B cell (primary cell): ENCODE data around the gene TIAM2.

ENCODE experiments used
- EZH2 ChIP-seq: IDR thresholded peaks from 2 replicates; pipeline ENCODE4 v1.6.1; 2012; ENCODE audit warnings: borderline replicate concordance, low read depth, mild to moderate bottlenecking, moderate library complexity, low read length; ENCODE audit not compliant: insufficient read depth, poor library complexity, severe bottlenecking
- TF ChIP-seq, protein P1 (sequence below): fragments of 200-600 bp; IDR thresholded peaks from one replicate; pipeline ENCODE4 v1.8.0; 2022; ENCODE audit warnings: antibody characterized with exemption, mild to moderate bottlenecking

DNA sequence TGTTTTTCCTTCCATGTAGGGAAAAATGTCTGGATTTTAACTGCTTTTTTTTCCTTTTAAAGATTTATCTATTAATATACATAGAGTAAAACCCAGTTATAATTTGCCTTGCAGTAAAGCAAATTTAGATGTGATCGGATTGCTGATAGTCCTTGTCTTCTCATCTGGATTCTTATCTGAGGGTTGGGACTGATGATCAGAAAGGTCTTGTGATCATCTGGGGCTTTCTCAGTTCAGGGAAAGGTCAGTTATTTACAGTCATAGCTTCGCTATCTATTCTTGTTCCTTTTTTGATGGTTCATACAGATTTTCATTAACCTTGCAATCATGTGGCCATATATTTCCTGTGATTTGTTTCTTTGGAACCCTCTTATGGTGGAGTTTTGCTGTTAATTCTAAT, 204.9 kb downstream of the TIAM2 start:
- TF ChIP-seq, protein P1, sequence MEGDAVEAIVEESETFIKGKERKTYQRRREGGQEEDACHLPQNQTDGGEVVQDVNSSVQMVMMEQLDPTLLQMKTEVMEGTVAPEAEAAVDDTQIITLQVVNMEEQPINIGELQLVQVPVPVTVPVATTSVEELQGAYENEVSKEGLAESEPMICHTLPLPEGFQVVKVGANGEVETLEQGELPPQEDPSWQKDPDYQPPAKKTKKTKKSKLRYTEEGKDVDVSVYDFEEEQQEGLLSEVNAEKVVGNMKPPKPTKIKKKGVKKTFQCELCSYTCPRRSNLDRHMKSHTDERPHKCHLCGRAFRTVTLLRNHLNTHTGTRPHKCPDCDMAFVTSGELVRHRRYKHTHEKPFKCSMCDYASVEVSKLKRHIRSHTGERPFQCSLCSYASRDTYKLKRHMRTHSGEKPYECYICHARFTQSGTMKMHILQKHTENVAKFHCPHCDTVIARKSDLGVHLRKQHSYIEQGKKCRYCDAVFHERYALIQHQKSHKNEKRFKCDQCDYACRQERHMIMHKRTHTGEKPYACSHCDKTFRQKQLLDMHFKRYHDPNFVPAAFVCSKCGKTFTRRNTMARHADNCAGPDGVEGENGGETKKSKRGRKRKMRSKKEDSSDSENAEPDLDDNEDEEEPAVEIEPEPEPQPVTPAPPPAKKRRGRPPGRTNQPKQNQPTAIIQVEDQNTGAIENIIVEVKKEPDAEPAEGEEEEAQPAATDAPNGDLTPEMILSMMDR: no peak
- no peak for TF ChIP-seq EZH2
